GM10266 (cell line): ENCODE measurements around the gene CPPED1.

Source experiments
- DNase-seq: peaks from one replicate; pipeline ENCODE4 v3.0.0; 2012; ENCODE audit errors: extremely low spot score
- CTCF ChIP-seq: IDR thresholded peaks from 2 replicates; pipeline ENCODE4 v1.5.1; 2012; ENCODE audit warnings: mild to moderate bottlenecking, low read depth; ENCODE audit not compliant: control insufficient read depth, insufficient read depth; ENCODE audit errors: missing control alignments

Gene CPPED1

GRCh38 chr16:12803203-12804093 lies at the start of gene CPPED1:
Gene CPPED1 (minus strand): TSS chr16:12803887. CDS start chr16:12803776, 111 bp downstream.
- TF ChIP-seq CTCF = no peak
- peak; percentile 90 for DNase-seq

- no peak for TF ChIP-seq CTCF
- no peak for DNase-seq
These were observed 46.5 kb upstream of the CPPED1 start for GRCh38 chr16:12850186-12850585.

- DNase-seq = no peak
- no peak for TF ChIP-seq CTCF
These were observed 42.9 kb upstream of the CPPED1 start for GRCh38 chr16:12846592-12846991.

- DNase-seq = no peak
- no peak for TF ChIP-seq CTCF
These were observed 41.6 kb upstream of the CPPED1 start for GRCh38 chr16:12845282-12845681.

GRCh38 chr16:12837756-12838155 lies 34.1 kb upstream of the CPPED1 start:
- no peak for TF ChIP-seq CTCF

GRCh38 chr16:12837291-12837690 lies 33.6 kb upstream of the CPPED1 start:
- no peak for TF ChIP-seq CTCF
- no peak for DNase-seq

More at GRCh38 chr16:12837756-12838155, 34.1 kb upstream of the CPPED1 start:
- DNase-seq = no peak

- TF ChIP-seq CTCF = no peak
- no peak for DNase-seq
These were observed 30.2 kb upstream of the CPPED1 start for GRCh38 chr16:12833926-12834325.
